Measurements from ENCODE around the gene GRK2. TPM values are rescaled to one million over a fixed set of nuclear protein-coding genes. Genes with fewer than 3 reads are reported as not detected.

GRK2 gene
- total and polyA plus RNA-seq, 10 donors: 119 to 301 (median 261) TPM

GRCh38 chr11:67285541-67286498, 19.5 kb downstream of the GRK2 start:
- TF ChIP-seq POLR2AphosphoS5 (IDR thresholded peaks at IDR 0.05) (peak; percentile 63 to 77 (median 63)), POLR2A (IDR thresholded peaks at IDR 0.05) (no peak)

GRCh38 chr11:67286621-67287333, 20.5 kb downstream of the GRK2 start:
- peak; percentile 91 for DNase-seq
- Histone ChIP-seq H3K4me1 (peaks cover 56 to 96% (median 90%) of the 10 kb centered on the region in 6 donors), H3K4me3 (peak overlapping the region in 4 of 8 donors; percentile 40 to 95 (median 83)), H3K9me3 (no peaks in the 10 kb centered on the region), H3K27me3 (replicated peaks in 1 of 7) (no peaks in the 10 kb centered on the region), H3K36me3 (peaks cover 0 to 77% (median 63%) of the 10 kb centered on the region in 6 donors), H3K27ac (peak overlapping the region; percentile 93 to 100 (median 97))
- intact Hi-C loops (cut with DNase I; ENCODE audit: low total_unique reads): no loop called here
- 29 to 41% (median 36%) methylated on average over 8 of the region's 8 CpGs for WGBS, 5 donors
- peak; percentile 56 to 83 (median 62) for TF ChIP-seq POLR2AphosphoS5 (IDR thresholded peaks at IDR 0.05)
- TF ChIP-seq POLR2A (IDR thresholded peaks at IDR 0.05): no peak
- TF ChIP-seq CTCF (IDR thresholded peaks at IDR 0.05 in 8 of 11, conservative IDR thresholded peaks at IDR 0.05 in 3 of 11): no peak

More at GRCh38 chr11:67285541-67286498, 19.5 kb downstream of the GRK2 start:
- DNase-seq: peak; percentile 89
- H3K4me3 ChIP-seq: peak overlapping the region in 7 of 8 donors; percentile 14 to 81 (median 23)
- intact Hi-C loops (cut with DNase I; ENCODE audit: low total_unique reads): no loop called here
- H3K9me3 ChIP-seq: no peaks in the 10 kb centered on the region
- WGBS, 5 donors: 39 to 58% (median 44%) methylated on average over 30 to 39 of the region's 39 CpGs
- peak overlapping the region; percentile 93 to 100 (median 97) for H3K27ac ChIP-seq
- H3K4me1 ChIP-seq: peaks cover 58 to 96% (median 92%) of the 10 kb centered on the region in 6 donors
- no peaks in the 10 kb centered on the region for H3K27me3 ChIP-seq (replicated peaks in 1 of 7)
- H3K36me3 ChIP-seq: peaks cover 0 to 77% (median 64%) of the 10 kb centered on the region in 6 donors

- peak overlapping the region in 7 of 8 donors; percentile 0 to 95 (median 85) for H3K4me3 ChIP-seq
- peaks cover 0 to 77% (median 62%) of the 10 kb centered on the region in 6 donors for H3K36me3 ChIP-seq
- WGBS, 5 donors: 32 to 41% (median 38%) methylated on average over 14 of the region's 14 CpGs
- intact Hi-C loops (cut with DNase I; ENCODE audit: low total_unique reads): no loop called here
- TF ChIP-seq POLR2AphosphoS5 (IDR thresholded peaks at IDR 0.05) (peak in 2 of 3 donors; percentile 5 to 74), CTCF (IDR thresholded peaks at IDR 0.05 in 8 of 11, conservative IDR thresholded peaks at IDR 0.05 in 3 of 11) (no peak), POLR2A (IDR thresholded peaks at IDR 0.05) (peak in 1 of 3 donors; percentile 2)
- peak; percentile 86 for DNase-seq
- no peaks in the 10 kb centered on the region for H3K27me3 ChIP-seq (replicated peaks in 1 of 7)
- peaks cover 57 to 96% (median 90%) of the 10 kb centered on the region in 6 donors for H3K4me1 ChIP-seq
- peak overlapping the region; percentile 93 to 100 (median 97) for H3K27ac ChIP-seq
- no peaks in the 10 kb centered on the region for H3K9me3 ChIP-seq
Measured at GRCh38 chr11:67287355-67288197, 21.3 kb downstream of the GRK2 start.

GRCh38 chr11:67288198-67288451, 21.9 kb downstream of the GRK2 start:
- H3K27ac ChIP-seq: peak overlapping the region; percentile 93 to 100 (median 97)
- H3K4me3 ChIP-seq: peak overlapping the region; percentile 35 to 95 (median 86)
- no peaks in the 10 kb centered on the region for H3K9me3 ChIP-seq
- intact Hi-C loops (cut with DNase I; ENCODE audit: low total_unique reads): no loop called here
- 4 to 20% (median 10%) methylated on average over 4 of the region's 4 CpGs for WGBS, 5 donors
- H3K4me1 ChIP-seq: peaks cover 57 to 96% (median 90%) of the 10 kb centered on the region in 6 donors
- no peaks in the 10 kb centered on the region for H3K27me3 ChIP-seq (replicated peaks in 1 of 7)
- TF ChIP-seq CTCF (IDR thresholded peaks at IDR 0.05 in 8 of 11, conservative IDR thresholded peaks at IDR 0.05 in 3 of 11) (no peak), POLR2AphosphoS5 (IDR thresholded peaks at IDR 0.05) (no peak)
- DNase-seq: no peak
- peaks cover 0 to 77% (median 58%) of the 10 kb centered on the region in 6 donors for H3K36me3 ChIP-seq

Measured in spleen (tissue), 11 donors.